HepG2 (cell line): ENCODE data around the gene SPAG6. TPM values are rescaled to one million over a fixed set of nuclear protein-coding genes. Genes with fewer than 3 reads are reported as not detected.

Experiments used
- ARID2 ChIP-seq: sonication (generic); formaldehyde crosslinking; IDR thresholded peaks from 2 replicates; pipeline ENCODE4 v1.8.1; 2022; ENCODE audit warnings: mild to moderate bottlenecking, missing genetic modification reagents, borderline replicate concordance
- ARID4A ChIP-seq: sonication (generic); formaldehyde crosslinking; IDR thresholded peaks from 2 replicates; pipeline ENCODE4 v1.5.0; 2020; ENCODE audit warnings: mild to moderate bottlenecking, missing genetic modification reagents, borderline replicate concordance
- FOXA1 ChIP-seq, 2 experiments: fragments of 450-650 bp in 1 of 2; sonication (generic) in 1 of 2; formaldehyde crosslinking in 1 of 2; IDR thresholded peaks; 2 replicates each; pipeline versions ENCODE4 v1.4.0 to v1.6.1; 2016 to 2020; ENCODE audit warnings: missing genetic modification reagents in 1 of 2
- FOXC1 ChIP-seq: sonication (generic); formaldehyde crosslinking; IDR thresholded peaks from 2 replicates; pipeline ENCODE4 v1.8.0; 2022; ENCODE audit warnings: mild to moderate bottlenecking, missing genetic modification reagents, borderline replicate concordance
- HIC2 ChIP-seq: sonication (generic); formaldehyde crosslinking; IDR thresholded peaks from 2 replicates; pipeline ENCODE4 v1.9.0; 2022; ENCODE audit warnings: low read depth, missing genetic modification reagents
- KIAA2018 ChIP-seq: sonication (generic); formaldehyde crosslinking; IDR thresholded peaks from 2 replicates; pipeline ENCODE4 v1.5.0; 2020; ENCODE audit warnings: mild to moderate bottlenecking, missing genetic modification reagents, borderline replicate concordance
- NR1H2 ChIP-seq: sonication (generic); formaldehyde crosslinking; IDR thresholded peaks from 2 replicates; pipeline ENCODE4 v1.8.1; 2022; ENCODE audit warnings: low read depth, missing genetic modification reagents, borderline replicate concordance
- ZMAT3 ChIP-seq: sonication (generic); formaldehyde crosslinking; conservative IDR thresholded peaks from 2 replicates; pipeline ENCODE4 v1.7.0; 2021; ENCODE audit warnings: missing genetic modification reagents
- ZNF33A ChIP-seq: sonication (generic); formaldehyde crosslinking; IDR thresholded peaks from 2 replicates; pipeline ENCODE4 v1.5.1; 2020; ENCODE audit warnings: missing genetic modification reagents, mild to moderate bottlenecking, moderate library complexity, borderline replicate concordance
- ZNF513 ChIP-seq: sonication (generic); formaldehyde crosslinking; conservative IDR thresholded peaks from 2 replicates; pipeline ENCODE4 v1.5.0; 2020; ENCODE audit warnings: missing genetic modification reagents
- polyA plus RNA-seq, 8 experiments: library from polyadenylated mRNA; depleted of rRNA in 3 of 8; stranded (reverse) in 7 of 8; unstranded in 1 of 8; fragments of >200 nt; fragmentation: Illumina TruSeq in 4 of 8; extraction: Trizol in 4 of 8; gene quantifications; 2 replicates each; pipeline versions ENCODE4 v1.2.1 to v1.2.3, GENCODE V29; 2011 to 2016; ENCODE audit warnings: low read depth in 4 of 8, missing spikeins in 1 of 8, mixed read lengths in 1 of 8; ENCODE audit not compliant: insufficient read depth in 1 of 8
- total RNA-seq, 5 experiments: library from RNA; depleted of rRNA; stranded (reverse); fragments of >200 nt; fragmentation: Illumina TruSeq; extraction: Trizol; gene quantifications; 2 replicates each; pipeline ENCODE4 v1.2.3, GENCODE V29; 2016; ENCODE audit warnings: low read depth in 1 of 5

SPAG6 gene
- total and polyA plus RNA-seq, 2 of the 13 experiments (the other 11 are each of a cell fraction or from before 2014, with no cell fraction given): not detected

- TF ChIP-seq NR1H2 (no peak), ZNF513 (CRISPR knock-in tag) (no peak), FOXC1 (CRISPR knock-in tag) (0 out of 2 replicates have a peak, but pooled peaks have one; percentile 22), FOXA1 (IDR thresholded peaks at IDR 0.05) (no peak), FOXA1 (CRISPR knock-in tag; IDR thresholded peaks at IDR 0.05) (no peak), ARID4A (no peak), ZNF33A (CRISPR knock-in tag) (no peak), KIAA2018 (CRISPR knock-in tag) (no peak), ARID2 (CRISPR knock-in tag) (no peak), HIC2 (no peak), ZMAT3 (CRISPR knock-in tag) (0 out of 2 replicates have a peak, but pooled peaks have one; percentile 16)
These were observed 3.9 kb upstream of the SPAG6 start (continued) for GRCh38 chr10:22341190-22341925.
